NCI-H2171 treated with DMSO at 0.1 percent for 48 hours (cell line): ENCODE measurements around the gene TP53TG3C.
"Not testable (repeated sequence)": the region's sequence is repeated elsewhere in the genome, so short reads cannot be mapped to it uniquely, and the experiment has no call there.

Experiments used
- DNase-seq: peaks from one replicate; lab custom pipeline; 2025; lab: John Stamatoyannopoulos, UW

TP53TG3C gene

GRCh38 chr16:33193926-33194325, at the start of gene TP53TG3C:
Gene TP53TG3C, plus strand, starts transcription at chr16:33194226. Its CDS starts 68 bp downstream, at chr16:33194294.
- DNase-seq = not testable (repeated sequence)
